ENCODE results near the gene RXFP4. TPM values are rescaled to one million over a fixed set of nuclear protein-coding genes. Genes with fewer than 3 reads are reported as not detected.

Gene RXFP4, protein sequence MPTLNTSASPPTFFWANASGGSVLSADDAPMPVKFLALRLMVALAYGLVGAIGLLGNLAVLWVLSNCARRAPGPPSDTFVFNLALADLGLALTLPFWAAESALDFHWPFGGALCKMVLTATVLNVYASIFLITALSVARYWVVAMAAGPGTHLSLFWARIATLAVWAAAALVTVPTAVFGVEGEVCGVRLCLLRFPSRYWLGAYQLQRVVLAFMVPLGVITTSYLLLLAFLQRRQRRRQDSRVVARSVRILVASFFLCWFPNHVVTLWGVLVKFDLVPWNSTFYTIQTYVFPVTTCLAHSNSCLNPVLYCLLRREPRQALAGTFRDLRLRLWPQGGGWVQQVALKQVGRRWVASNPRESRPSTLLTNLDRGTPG
- not detected for total RNA-seq

DNA sequence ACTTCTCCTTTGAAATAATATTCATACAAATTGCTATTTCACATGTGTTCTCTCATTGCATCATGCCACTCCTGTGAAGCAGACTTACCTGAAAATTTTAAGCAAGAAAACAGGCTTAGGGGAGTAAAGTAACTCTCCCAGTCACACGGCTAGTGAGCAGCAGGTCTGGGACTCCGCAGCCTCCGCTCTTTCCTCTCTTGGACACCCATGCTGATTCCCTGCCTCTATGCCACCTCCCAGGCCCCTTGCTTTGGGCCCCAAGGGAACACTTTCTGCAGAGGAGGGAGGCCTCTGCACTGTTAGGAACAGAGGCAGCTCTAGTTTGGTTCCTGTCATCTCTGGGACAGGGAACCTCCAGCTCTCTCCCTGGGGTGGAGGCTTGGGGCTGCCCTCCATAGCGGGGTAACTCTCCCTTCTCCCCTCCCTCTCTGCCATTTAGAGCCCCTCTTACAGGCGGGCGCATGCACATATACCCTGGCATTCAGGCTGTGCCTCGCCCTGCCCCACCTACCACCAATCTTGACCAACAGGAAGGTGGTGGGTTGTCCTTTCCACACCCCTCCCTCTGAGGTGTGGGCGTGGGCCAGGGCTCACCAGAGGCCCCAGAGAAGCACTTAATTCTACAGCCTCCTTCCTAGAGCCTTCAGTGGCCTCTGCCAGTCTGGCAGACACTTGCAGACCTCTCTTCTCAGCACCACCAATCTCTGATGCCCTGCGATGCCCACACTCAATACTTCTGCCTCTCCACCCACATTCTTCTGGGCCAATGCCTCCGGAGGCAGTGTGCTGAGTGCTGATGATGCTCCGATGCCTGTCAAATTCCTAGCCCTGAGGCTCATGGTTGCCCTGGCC lies at the start of gene RXFP4:
Gene RXFP4, plus strand, starts transcription at position 646 of the 852 bp plus-strand sequence. Its CDS starts 72 bp downstream, at position 718.

DNA sequence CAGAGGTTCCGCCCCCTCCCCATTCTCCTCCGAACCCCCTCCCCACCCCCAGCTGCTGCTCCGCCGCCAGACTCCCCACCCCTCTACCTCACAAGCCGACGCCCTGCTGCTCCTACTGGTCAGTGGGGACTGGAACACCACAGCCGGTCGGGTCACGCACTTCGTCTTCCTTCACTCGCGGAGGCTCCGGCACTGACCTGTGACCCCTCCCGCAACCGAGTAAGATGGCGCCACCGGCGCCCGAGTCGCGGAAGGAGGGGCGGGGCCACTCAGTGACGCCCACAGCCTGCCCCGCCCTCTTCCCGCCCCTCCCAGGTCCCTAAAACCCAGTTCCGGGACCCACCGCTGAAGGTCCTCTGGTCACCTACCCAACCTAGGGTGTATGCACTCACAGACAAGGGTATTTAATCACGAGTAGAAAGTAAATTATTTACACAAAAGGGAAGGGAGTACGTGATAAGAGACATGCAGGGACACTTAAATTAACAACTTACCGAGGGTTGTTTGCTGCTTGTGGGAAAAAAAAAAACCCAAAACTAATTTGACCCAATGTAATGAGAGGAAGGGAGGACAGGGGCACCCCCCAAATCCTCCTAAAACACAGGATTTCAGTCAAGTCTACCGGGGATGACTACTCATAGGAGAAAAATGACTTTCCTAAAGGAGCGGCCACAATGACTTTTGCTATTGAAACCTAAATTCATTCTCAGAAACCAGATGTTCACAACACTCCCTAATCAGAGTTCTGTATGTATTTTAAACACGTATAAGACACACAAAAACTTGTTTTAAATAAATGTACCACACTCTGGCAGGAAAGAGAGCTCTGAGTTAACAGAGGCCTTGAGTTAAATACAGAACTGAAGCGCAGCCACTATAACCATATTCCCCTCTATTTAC lies 30.0 kb upstream of the RXFP4 start, which contains the start of gene RIT1:
Gene RIT1, minus strand, starts transcription at position 194 of the 900 bp plus-strand sequence. CDS start 588 bp downstream, outside the sequence.

DNA sequence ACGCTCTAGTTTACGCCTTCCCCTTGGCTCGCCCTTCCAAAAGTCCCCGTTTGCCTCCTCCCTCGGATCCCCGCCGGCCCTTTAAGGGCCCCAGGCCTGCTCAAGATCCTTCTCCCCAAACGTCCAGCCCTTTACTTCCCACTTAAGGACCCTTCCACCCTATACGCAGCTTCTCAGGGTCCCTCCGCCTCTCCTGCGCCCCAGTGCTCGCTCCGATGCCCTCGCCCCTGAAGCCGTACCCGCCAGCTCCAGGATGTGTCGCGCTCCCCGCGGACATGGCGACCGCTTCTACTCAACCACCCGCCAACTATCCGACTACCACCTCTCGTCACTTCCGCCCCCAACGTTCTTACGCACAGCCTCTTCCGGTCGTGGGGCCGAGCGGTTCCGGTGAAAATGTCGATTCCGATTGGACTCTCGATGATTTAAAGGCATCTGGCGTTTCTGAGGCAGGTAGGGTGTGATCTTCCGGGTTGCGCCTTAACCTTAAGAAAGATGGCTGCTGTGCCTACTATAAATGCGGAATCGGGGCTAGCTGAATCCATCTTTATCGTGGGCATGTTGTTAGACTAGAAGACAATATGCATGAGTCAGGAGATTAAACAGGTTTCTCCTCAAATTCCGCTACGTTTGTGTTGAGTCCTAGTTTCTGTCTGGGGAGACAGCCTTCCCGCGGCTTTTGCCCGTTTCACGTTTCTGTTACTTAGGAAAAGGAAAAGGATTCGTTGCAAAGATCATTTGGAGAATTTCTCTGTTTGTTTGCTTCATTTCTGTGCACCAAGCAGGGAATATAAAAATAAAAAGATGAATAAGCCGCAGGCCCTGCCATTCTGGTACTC lies 7.1 kb upstream of the RXFP4 start, which contains the start of gene KHDC4:
Gene KHDC4, minus strand, starts transcription at position 317 of the 839 bp plus-strand sequence. Its CDS starts 40 bp downstream, at position 277.

DNA sequence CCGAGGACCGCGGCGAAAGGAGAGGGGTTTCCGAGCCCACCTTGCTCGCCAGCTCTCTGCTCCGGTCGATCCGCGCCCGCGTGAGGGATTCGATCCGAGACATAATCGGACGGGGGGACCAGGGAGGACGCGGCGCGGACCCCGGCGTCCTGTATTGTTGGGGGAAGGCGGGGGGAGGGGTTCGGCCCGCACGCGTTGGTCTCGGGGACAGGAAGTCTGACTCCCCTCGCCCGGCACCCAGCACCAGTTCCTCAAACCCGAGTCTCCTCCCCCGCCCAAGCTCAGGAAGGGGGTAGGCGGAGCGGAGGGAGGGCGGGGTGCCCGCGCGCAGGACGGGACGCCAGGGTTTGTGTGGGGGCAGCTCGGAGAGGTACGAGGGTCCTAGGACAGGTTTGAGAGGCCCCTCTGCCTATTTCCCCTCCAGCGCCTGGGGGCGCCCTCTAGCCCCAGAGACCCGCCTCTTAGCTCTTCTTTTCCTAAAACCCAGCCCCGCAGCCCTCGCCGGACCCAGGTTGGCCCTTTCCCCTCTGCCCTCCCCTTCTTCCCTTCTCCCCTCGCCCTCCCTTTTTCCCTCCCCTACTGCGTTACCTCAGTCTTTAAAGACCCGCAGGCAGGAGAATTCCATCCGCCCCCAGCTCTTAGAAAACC lies 37.0 kb downstream of the RXFP4 start, which contains the start of gene ARHGEF2:
Gene ARHGEF2, minus strand, starts transcription at position 223 of the 648 bp plus-strand sequence. Its CDS starts 120 bp downstream, at position 103.

Small RNAs within 50 kb of the gene (small RNA-seq; reads per million reads assigned to genes)
- 0.13 reads per million for gene MIR6738
- not detected for gene RF00015
- not detected for gene SCARNA4
- 35.2 reads per million, percentile 96 among the genes with 10 or more reads in this experiment for gene SNORA80E

Other genes starting within 250 kb of the RXFP4 start
- gene GON4L, start 84.4 kb upstream of the RXFP4 start, total RNA-seq = 47.7 TPM
- gene SYT11, start 82.1 kb upstream of the RXFP4 start, total RNA-seq = 260 TPM
- gene RIT1, start 30.3 kb upstream of the RXFP4 start, total RNA-seq = 37.4 TPM
- gene KHDC4, start 7.2 kb upstream of the RXFP4 start, total RNA-seq = 33.4 TPM
- gene ARHGEF2, start 36.9 kb downstream of the RXFP4 start, total RNA-seq = 71.5 TPM
- gene SSR2, start 79.3 kb downstream of the RXFP4 start, total RNA-seq = 137 TPM
- gene UBQLN4, start 112.2 kb downstream of the RXFP4 start, total RNA-seq = 30.9 TPM
- 55.8 TPM for gene LAMTOR2, start 113.1 kb downstream of the RXFP4 start, total RNA-seq
- not detected for gene RAB25, start 119.5 kb downstream of the RXFP4 start, total RNA-seq
- gene MEX3A, start 140.8 kb downstream of the RXFP4 start, total RNA-seq = 33.4 TPM
- gene LMNA, start 173.1 kb downstream of the RXFP4 start, total RNA-seq = 29.5 TPM
- gene SEMA4A, start 211.9 kb downstream of the RXFP4 start, total RNA-seq = 23.3 TPM

Data from diencephalon (tissue), 1 donor.